Activated CD4-positive, alpha-beta T cell treated with anti-CD3 and anti-CD28 coated beads, Interleukin-2, amount 50 U/mL, for 24 hours (primary cell): Measurements from ENCODE around the gene MVK.

ENCODE experiments used
- DNase-seq, 2 donors: peaks; one replicate each; pipeline ENCODE4 v3.0.0-alpha.2; 2020; ENCODE audit warnings: low read depth in 1 of 2, low spot score in 1 of 2

Gene MVK

GRCh38 chr12:109626378-109627115 lies 53.0 kb downstream of the MVK start:
- DNase-seq, result no peak

DNA sequence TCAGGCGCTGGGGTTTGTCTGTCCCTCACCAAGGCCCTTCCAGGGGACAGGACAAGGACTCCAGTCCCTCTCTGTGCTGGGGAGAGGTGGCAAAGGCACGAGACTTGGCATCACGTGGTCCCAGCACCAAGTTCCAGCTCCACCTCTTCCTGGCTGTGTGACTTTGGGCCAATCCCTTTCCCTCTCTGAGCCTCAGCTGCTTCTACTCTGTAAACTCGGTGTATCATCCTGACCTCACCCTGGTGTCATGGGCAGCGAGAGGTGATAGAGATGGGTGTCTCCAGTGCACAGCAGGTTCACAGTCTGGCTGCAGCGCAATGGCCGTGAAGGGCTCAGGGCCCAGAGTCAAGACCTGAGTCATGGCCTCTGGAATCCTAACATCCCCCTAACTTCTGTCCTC lies 54.0 kb downstream of the MVK start:
- no peak for DNase-seq

DNA sequence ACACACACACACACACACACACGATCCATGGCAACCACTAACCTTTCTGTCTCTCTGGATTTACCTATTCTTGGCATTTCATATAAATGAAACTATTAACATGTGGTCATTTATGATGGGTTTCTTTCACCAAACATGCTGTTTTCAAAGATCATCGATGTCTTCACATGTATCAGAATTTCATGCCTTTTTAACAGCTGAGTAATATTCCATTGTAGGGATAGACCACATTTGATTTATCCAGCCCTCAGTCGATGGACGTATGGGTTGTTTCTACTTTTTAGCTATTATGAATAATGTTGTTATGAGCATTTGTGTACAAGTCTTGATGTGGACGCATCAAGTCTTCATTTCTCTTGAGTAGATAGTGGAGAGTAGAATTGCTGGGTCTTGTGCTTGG lies 56.5 kb downstream of the MVK start:
- DNase-seq, result no peak

GRCh38 chr12:109630815-109631214 lies 57.2 kb downstream of the MVK start:
- no peak for DNase-seq

GRCh38 chr12:109631302-109631701 lies 57.7 kb downstream of the MVK start:
- no peak for DNase-seq

- DNase-seq, result no peak
Measured at GRCh38 chr12:109631751-109632150, 58.2 kb downstream of the MVK start.

DNA sequence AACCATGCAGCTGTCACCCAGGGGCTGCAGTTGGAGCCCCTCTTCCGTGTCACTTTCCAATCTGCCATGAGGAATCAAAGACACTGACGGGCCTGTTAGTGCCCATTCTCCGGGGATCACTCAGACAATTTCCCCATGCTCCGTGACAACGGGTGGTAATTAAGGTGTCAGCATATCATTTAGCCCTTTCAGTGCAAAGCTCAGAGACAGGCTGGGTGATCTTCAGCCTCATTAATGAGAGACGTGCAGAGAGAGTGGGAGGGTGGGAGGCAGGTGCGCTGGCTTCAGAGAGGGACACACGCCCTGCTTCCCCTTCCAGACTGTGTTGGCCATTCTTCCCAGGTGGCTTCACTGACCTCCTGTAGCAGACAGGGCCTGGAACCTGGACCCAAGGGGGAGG lies 58.7 kb downstream of the MVK start:
- DNase-seq, result no peak

- no peak for DNase-seq
Measured at GRCh38 chr12:109635717-109636116, 62.1 kb downstream of the MVK start.

- no peak for DNase-seq
Measured at GRCh38 chr12:109637348-109637747, 63.8 kb downstream of the MVK start.

GRCh38 chr12:109637996-109638395 lies 64.4 kb downstream of the MVK start:
- DNase-seq, result no peak

DNA sequence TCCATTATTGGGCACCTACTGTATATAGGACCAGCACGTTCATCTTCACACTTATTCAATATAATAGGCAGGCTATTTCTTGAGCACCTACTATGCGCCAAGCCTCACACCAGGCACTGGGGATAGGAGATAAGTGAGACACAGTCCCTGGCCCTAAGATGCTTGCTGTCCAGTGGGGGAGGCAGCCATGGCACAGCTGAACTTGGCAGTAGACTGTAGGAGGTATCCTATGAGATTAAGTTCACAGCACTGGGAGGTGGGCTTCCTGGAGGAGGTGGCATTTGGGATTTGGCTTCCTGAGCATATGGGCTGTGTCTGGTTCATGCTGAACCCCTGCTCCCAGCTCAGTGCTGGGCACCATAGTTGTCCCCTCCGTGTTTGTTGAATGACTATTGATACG lies 65.1 kb downstream of the MVK start:
- no peak for DNase-seq

DNA sequence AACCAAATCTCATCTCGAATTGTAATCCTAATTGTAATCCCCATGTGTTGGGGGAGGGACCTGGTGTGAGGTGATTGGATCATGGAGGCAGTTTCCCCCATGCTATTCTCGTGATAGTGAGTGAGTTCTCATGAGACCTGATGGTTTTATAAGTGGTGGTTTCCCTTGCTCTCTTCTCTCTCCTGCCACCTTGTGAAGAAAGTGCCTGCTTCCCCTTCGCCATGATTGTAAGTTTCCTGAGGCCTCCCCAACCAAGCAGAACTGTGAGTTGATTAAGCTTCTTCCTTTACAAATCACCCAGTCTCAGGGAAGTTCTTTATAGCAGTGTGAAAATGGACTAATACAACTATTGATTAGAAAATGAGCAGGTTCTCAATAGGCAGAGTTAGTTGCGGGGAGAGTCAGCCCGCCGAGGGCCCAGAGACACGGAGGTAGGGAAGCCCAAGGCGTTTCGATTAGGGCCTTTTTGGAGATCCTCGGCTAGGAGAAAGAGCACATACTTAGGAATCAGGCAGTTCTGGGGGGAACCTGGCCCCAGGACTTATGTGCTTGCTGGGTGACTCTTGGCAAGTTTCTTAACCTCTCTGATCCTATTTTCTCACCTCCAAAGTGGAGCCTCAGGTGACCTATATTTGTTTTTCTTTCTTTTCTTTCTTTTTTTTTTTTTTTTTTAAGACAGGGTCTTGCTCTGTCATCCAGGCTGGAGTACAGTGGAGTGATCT lies 65.7 kb downstream of the MVK start:
- DNase-seq, result no peak

GRCh38 chr12:109640961-109641360 lies 67.4 kb downstream of the MVK start:
- DNase-seq, result no peak

DNA sequence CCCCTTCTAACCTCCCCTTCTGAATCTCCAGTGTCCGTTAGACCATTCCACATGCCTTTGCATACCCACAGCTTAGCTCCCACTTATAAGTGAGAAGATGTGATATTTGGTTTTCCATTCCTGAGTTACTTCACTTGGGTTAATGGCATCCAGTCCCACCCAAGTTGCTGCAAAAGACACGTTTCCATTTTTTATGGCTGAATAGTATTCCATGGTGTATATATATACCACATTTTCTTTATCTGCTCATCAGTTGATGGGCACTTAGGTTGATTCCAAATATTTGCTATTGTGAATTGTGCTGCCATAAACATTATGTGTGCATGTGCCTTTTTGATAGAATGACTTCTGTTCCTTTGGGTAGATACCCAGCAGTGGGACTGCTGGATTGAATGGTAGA lies 67.8 kb downstream of the MVK start:
- no peak for DNase-seq

DNA sequence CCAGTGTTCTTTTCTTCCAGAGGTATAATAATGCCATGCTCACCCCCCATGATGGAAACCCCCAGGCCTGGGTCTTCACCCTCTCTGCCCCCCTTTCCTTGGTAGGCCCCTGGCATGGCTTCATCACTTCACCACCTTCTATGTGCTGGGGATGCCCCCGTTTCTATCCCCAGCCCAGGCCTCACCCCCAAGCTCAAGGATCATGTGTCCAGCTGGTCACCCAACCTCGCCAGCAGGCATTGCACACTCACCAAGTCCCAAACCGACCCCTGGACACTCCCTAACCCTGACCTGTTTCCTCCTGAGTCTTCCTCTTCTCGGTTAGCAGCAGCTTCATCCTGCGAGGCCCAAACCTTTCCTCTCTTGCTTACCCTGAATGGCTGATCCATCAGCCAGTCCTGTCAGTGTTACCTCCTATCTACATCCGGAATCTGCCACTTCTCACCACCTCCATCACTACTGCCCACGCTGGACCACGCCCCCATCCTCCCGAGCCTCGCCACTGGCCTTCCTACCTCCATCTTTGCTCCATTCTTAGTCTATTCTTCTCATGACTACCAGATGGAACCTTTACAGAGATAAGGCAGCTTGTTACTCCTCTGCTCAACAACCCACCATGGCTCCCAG lies 69.0 kb downstream of the MVK start:
- DNase-seq, result no peak

GRCh38 chr12:109645194-109645593 lies 71.6 kb downstream of the MVK start:
- no peak for DNase-seq

- no peak for DNase-seq
Measured at GRCh38 chr12:109645708-109646107, 72.1 kb downstream of the MVK start.
